GM23248 (cell line): ENCODE measurements around the gene PXDC1.

ENCODE experiments used
- EZH2 ChIP-seq: fragments of 200-600 bp; sonication (generic); IDR thresholded peaks from 2 replicates; pipeline ENCODE4 v1.6.1; 2018; ENCODE audit warnings: antibody characterized with exemption, mild to moderate bottlenecking; ENCODE audit not compliant: insufficient read depth, poor library complexity, severe bottlenecking
- EZH2phosphoT487 ChIP-seq: fragments of 200-600 bp; sonication (generic); IDR thresholded peaks from 2 replicates; pipeline ENCODE4 v1.6.1; 2018; ENCODE audit warnings: antibody characterized with exemption, moderate library complexity, mild to moderate bottlenecking, low read depth; ENCODE audit not compliant: insufficient read depth

DNA sequence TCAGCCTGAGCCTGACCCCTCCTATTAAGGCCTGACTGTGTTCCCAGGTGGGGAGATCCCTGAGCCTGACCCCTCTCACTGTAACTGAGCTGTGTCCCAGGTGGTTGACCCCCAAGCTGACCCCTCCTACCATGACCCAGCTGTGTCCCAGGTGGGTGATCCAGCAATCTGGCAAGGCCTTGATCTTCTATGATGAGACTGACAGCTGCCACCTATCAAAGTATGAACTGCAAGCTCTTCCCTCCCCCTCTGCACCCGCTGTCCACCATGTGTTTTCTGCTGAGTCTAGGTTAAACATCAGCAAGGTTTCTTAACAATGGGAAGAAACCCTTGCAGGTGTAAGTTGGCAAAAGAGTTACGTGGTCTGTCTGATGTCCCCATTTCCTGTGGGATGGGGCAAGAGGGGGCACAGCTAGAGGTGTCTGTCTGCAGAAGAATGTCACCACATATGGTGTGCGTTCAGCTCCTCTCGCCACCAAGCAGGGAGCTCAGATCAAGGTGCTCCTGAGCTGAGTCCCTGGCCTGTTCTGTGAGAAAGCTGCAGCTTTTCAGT lies 5.9 kb downstream of the PXDC1 start:
- no peak for TF ChIP-seq EZH2phosphoT487
- TF ChIP-seq EZH2, result no peak
